ENCODE results near the gene TLCD2.

Gene TLCD2

GRCh38 chr17:1709971-1710806 is at the start of gene TLCD2:
Gene TLCD2, minus strand, starts transcription at chr17:1710377. Its CDS starts 135 bp downstream, at chr17:1710242.
- no peaks in the 10 kb centered on the region for H3K9me3 Mint-ChIP-seq
- peaks cover 8% of the 10 kb centered on the region for H3K36me3 Mint-ChIP-seq (ENCODE audit: low read depth)
- H3K4me3 Mint-ChIP-seq = peak within 1 kb of the TSS; percentile 79 to 94 (median 84)
- no peaks in the 10 kb centered on the region for H3K27me3 Mint-ChIP-seq (ENCODE audit: low read depth)
- peak within 1 kb of the TSS in 2 of 3 experiments; percentile 95 for H3K27ac Mint-ChIP-seq
- TF ChIP-seq CTCF (IDR thresholded peaks at IDR 0.05; ENCODE audit: unreplicated experiment in 3 of 3) = no peak
- peaks cover 38% of the 10 kb centered on the region for H3K4me1 Mint-ChIP-seq

GRCh38 chr17:1759529-1759928 is 49.4 kb upstream of the TLCD2 start:
- no peak overlapping the region for H3K4me3 Mint-ChIP-seq
- peak overlapping the region in 1 of 3 experiments; percentile 52 for H3K27ac Mint-ChIP-seq
- peaks cover 16% of the 10 kb centered on the region for H3K27me3 Mint-ChIP-seq (ENCODE audit: low read depth)

GRCh38 chr17:1758807-1759206 is 48.6 kb upstream of the TLCD2 start:
- Mint-ChIP-seq H3K4me1 (peaks cover 36% of the 10 kb centered on the region), H3K9me3 (no peaks in the 10 kb centered on the region)

More at GRCh38 chr17:1759529-1759928, 49.4 kb upstream of the TLCD2 start:
- TF ChIP-seq CTCF (IDR thresholded peaks at IDR 0.05; ENCODE audit: unreplicated experiment in 3 of 3) = no peak
- H3K9me3 Mint-ChIP-seq = no peaks in the 10 kb centered on the region
- no peaks in the 10 kb centered on the region for H3K36me3 Mint-ChIP-seq (ENCODE audit: low read depth)
- peaks cover 43% of the 10 kb centered on the region for H3K4me1 Mint-ChIP-seq

GRCh38 chr17:1755827-1756262 is 45.7 kb upstream of the TLCD2 start:
- H3K9me3 Mint-ChIP-seq = no peaks in the 10 kb centered on the region
- peaks cover 16% of the 10 kb centered on the region for H3K4me1 Mint-ChIP-seq
- no peak for TF ChIP-seq CTCF (IDR thresholded peaks at IDR 0.05; ENCODE audit: unreplicated experiment in 3 of 3)

More at GRCh38 chr17:1758807-1759206, 48.6 kb upstream of the TLCD2 start:
- Mint-ChIP-seq H3K36me3 (ENCODE audit: low read depth) (no peaks in the 10 kb centered on the region), H3K27me3 (ENCODE audit: low read depth) (peaks cover 11% of the 10 kb centered on the region), H3K4me3 (peak overlapping the region in 2 of 3 experiments; percentile 14 to 24), H3K27ac (peak overlapping the region in 2 of 3 experiments; percentile 46 to 60)
- no peak for TF ChIP-seq CTCF (IDR thresholded peaks at IDR 0.05; ENCODE audit: unreplicated experiment in 3 of 3)

GRCh38 chr17:1755252-1755826 is 45.2 kb upstream of the TLCD2 start:
- Mint-ChIP-seq H3K4me3 (no peak overlapping the region), H3K9me3 (no peaks in the 10 kb centered on the region), H3K36me3 (ENCODE audit: low read depth) (no peaks in the 10 kb centered on the region), H3K4me1 (peaks cover 13% of the 10 kb centered on the region), H3K27me3 (ENCODE audit: low read depth) (peaks cover 11% of the 10 kb centered on the region), H3K27ac (peak overlapping the region; percentile 76 to 90 (median 89))
- TF ChIP-seq CTCF (IDR thresholded peaks at IDR 0.05; ENCODE audit: unreplicated experiment in 3 of 3) = no peak

More at GRCh38 chr17:1755827-1756262, 45.7 kb upstream of the TLCD2 start:
- Mint-ChIP-seq H3K27me3 (ENCODE audit: low read depth) (peaks cover 11% of the 10 kb centered on the region), H3K36me3 (ENCODE audit: low read depth) (no peaks in the 10 kb centered on the region), H3K27ac (peak overlapping the region; percentile 76 to 90 (median 89)), H3K4me3 (peak overlapping the region; percentile 6 to 45 (median 41))

All from nephron (organoid).